HG03025 (cell line): Measurements from ENCODE around the gene C9orf72.
A peak's percentile ranks its signal among the peaks of the same experiment; 100 is the strongest.

ENCODE experiments used
- ATAC-seq: cut with Tn5 transposase; IDR thresholded peaks from one replicate; pipeline ENCODE4 v1.9.1; 2021; ENCODE audit warnings: mild to moderate bottlenecking, moderate library complexity; ENCODE audit not compliant: unreplicated experiment, low FRiP score

Gene C9orf72

GRCh38 chr9:27539479-27540441 is 33.5 kb downstream of the C9orf72 start:
- ATAC-seq, result no peak

GRCh38 chr9:27538647-27539046 is 34.6 kb downstream of the C9orf72 start:
- ATAC-seq, result no peak

DNA sequence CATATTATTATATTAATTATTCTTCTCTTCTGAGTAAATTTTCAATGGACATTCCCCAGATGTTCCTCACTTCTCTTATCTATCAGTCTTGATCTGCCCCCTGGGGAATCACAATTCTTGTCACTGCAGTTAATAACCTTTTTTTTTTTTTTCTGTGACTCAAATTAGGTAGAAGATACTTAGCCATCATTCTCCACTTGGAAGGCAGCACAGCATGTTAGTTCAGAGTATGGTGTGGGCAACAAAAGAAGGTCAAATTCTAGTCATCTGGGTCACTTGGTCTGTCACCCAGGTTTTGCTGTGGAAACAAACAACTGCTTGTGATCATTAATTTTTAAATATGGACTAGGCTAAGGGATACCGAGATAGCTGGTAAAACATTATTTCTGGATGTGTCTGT is 35.5 kb downstream of the C9orf72 start:
- no peak for ATAC-seq

DNA sequence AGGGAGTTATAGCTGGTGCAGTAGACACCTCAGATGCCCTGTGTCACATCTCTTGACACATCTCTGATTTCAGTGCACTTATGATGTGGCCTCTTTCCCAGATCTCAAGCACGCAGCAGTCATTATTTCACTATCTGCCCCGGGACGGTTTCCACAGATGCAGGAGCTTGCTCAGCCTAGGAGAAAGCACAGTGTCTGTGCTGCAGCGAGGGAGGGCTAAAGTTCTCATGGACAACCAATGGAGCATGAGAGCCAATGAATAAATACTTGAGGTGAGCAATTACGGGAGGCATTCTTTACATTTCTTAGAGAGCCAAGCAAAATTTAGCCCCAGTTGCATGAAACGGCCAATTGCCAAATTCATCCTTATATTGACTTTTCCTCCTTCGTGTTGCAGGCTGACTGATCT is 36.2 kb downstream of the C9orf72 start:
- no peak for ATAC-seq

DNA sequence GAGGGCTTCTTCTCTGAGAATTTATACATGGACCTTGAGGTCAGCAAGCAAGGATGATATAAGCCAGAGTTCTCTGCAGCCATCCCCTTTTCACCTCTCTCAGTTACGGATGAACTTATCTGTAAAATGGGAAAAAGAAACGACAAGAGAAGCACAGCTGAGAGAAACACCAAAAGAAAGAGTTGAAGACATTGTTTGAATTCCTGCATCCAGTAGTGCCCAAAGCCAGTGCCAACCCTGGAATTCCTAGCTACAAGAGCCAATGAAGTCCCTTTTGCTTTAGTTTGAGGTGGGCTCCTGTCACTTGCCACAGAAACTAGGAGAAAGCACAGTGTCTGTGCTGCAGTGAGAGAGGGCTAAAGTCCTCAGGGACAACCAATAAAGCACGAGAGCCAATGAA is 37.1 kb downstream of the C9orf72 start:
- ATAC-seq, result no peak

DNA sequence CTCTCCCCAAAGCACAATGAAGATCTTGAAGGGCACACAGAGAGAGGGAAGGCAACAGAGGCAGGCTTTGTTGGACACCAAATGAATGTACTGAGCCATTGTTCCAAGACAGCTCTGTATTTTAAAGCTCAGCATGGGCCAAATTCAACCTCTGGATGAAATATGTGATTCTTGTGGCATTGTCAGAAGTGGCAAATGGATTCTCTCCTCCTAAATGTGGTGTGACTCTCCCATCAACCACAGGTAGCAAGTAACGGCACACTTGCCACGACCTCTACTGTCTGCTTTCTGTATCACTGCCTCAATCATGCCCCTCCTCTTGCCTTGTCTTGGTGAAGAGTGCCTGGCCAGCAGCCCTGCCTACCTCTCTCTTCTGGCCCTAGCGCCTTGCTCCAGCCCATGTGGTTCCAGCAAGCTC is 37.6 kb downstream of the C9orf72 start:
- ATAC-seq, result no peak

GRCh38 chr9:27534658-27535209 is 38.5 kb downstream of the C9orf72 start:
- no peak for ATAC-seq

- ATAC-seq, result no peak
Measured at GRCh38 chr9:27534131-27534530, 39.1 kb downstream of the C9orf72 start.

- no peak for ATAC-seq
Measured at GRCh38 chr9:27533311-27533710, 40.0 kb downstream of the C9orf72 start.

- ATAC-seq, result no peak
Measured at GRCh38 chr9:27532046-27532445, 41.2 kb downstream of the C9orf72 start.

- no peak for ATAC-seq
Measured at GRCh38 chr9:27530915-27531755, 42.1 kb downstream of the C9orf72 start.

DNA sequence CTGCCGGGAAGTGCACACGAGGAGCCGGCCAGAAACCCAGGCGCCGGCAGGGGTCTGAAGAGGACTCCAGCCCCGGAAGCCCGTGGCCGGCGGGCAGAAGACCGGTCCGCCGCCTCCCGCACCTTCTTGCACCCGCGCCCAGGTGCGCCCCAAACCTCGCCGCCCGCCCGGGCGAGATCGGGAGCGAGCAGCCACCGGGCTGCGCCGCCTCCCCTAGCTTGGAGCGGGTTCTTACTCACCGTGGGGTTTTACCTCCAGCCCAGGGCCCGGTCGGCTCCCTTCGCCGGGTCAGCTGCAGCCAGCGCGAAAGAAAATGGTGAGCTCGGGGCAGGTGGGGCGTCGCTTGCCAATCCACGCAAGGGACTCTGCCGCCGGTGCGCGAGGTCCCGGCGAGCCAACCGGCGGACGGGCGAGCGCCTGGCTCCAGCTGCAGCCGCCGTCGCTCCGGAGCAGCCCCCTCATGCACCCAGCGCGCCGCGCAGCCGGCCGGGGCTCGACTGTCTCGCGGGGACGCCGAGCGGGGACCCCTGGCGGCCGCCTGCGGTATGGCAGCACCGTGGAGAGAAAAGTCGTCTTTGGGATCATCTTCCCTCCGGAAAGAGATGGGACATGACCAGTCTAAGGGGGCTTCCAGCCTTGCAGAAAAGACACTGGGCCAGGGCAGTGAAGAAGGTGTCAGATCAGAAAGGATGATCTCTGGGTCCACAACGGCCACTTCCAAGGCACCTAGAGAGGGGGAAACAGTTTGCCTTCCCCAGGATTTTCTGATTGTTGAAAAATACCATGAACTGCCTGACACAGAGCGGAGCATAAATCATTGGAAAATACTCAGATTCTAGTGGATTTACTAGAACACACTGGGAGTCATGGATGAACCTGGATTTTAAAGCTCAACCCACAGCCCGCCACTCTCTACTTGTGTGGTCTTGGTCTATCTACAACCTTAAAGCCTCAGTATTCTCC is 43.7 kb downstream of the C9orf72 start, which contains the start of gene MOB3B:
MOB3B (minus strand) TSS at position 499 of the 963 bp plus-strand sequence. CDS start 74,264 bp downstream, outside the sequence.
- peak; percentile 77 for ATAC-seq

- ATAC-seq, result peak; percentile 46
Measured at GRCh38 chr9:27528886-27529315, 44.4 kb downstream of the C9orf72 start.

DNA sequence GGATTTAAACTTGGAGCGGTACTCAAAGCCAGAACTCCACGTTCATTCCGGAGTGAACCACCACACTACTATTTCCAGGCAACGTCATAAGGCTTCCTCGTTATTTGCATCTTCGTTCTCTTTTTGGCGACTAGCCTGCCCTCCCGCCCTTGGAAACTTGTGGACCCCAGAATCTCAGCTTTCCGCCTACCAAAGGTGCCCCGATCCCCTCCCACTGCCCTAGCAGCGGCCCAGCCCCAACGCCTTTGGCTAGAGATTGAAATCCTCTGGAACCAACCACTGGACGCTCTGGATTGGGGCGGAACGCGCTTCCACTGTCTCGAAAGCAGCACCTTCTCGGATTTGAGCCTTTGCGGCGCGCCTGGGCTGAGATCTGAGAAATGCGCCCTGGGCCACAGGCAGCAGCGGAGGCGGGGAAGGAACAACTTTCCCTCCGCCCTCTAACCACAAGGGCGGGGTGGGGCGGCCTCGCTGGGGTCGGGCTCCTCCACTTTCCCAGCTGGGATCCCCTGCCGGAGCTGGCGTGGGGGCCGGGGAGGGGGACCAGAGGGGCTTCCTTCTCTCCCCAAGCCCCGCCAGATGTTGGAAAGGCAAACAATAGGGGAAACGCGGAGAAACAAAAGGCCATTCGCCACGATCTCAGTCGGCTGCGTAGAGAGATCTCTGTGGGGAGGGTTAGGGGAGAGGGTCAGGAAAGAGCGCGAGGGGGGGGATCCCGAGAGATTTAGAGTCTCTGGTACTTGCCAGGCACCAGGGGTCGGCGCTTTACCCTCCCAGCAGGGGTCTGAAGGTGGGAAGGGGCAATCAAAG is 45.0 kb downstream of the C9orf72 start:
- peak; percentile 38 for ATAC-seq

- no peak for ATAC-seq
Measured at GRCh38 chr9:27527702-27528075, 45.6 kb downstream of the C9orf72 start.

GRCh38 chr9:27524236-27524635 is 49.0 kb downstream of the C9orf72 start, which contains the start of gene IFNK:
Gene IFNK, plus strand, starts transcription at chr9:27524290. Its CDS starts 47 bp downstream, at chr9:27524337.
- ATAC-seq, result no peak

DNA sequence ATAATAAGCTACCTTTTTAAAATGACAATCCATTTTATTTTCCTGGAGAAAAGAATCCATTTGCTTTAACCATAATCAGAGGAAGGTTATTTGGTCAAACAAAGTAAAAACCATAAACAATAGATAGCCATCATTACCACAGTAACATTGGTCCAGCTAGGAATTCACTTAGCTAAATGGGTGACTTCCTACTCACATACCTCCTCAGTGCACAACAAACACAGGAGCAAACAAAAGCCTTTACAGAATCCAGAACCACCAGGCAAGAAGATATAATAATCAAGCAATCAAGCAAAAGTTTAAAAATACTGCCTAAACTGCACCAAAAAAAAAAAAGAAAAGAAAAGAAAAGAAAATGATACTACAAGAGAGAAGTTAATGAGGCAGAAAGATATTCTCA is 50.1 kb downstream of the C9orf72 start:
- ATAC-seq, result no peak

GRCh38 chr9:27520986-27521385 is 52.3 kb downstream of the C9orf72 start:
- no peak for ATAC-seq
